Measurements from ENCODE around the gene NFKBIA.

- TF ChIP-seq, protein P1, sequence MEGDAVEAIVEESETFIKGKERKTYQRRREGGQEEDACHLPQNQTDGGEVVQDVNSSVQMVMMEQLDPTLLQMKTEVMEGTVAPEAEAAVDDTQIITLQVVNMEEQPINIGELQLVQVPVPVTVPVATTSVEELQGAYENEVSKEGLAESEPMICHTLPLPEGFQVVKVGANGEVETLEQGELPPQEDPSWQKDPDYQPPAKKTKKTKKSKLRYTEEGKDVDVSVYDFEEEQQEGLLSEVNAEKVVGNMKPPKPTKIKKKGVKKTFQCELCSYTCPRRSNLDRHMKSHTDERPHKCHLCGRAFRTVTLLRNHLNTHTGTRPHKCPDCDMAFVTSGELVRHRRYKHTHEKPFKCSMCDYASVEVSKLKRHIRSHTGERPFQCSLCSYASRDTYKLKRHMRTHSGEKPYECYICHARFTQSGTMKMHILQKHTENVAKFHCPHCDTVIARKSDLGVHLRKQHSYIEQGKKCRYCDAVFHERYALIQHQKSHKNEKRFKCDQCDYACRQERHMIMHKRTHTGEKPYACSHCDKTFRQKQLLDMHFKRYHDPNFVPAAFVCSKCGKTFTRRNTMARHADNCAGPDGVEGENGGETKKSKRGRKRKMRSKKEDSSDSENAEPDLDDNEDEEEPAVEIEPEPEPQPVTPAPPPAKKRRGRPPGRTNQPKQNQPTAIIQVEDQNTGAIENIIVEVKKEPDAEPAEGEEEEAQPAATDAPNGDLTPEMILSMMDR (conservative IDR thresholded peaks at IDR 0.05 in 1 of 2, IDR thresholded peaks at IDR 0.05 in 1 of 2; ENCODE audit: extremely low read depth in 1 of 2, insufficient read depth in 1 of 2, low read depth in 1 of 2, low read length in 2 of 2): no peak
- no peak for TF ChIP-seq EZH2 (IDR thresholded peaks at IDR 0.05; ENCODE audit: borderline replicate concordance, low read length)
These were observed 36.6 kb upstream of the NFKBIA start for GRCh38 chr14:35441160-35441559.

Measured in mammary epithelial cell (primary cell).